Endothelial cell of umbilical vein (primary cell): ENCODE measurements around the gene HERPUD1. TPM values are rescaled to one million over a fixed set of nuclear protein-coding genes. Genes with fewer than 3 reads are reported as not detected.

Source experiments
- BruUV-seq: library from RNA; stranded (reverse); fragments of 400-500 nt; replicated peaks from 2 replicates; lab custom pipeline; 2021; lab: Mats Ljungman, UMichigan
- CTCF ChIA-PET: fragments of 300-600, 350-600 bp; sonication (Branson Sonifier 250); formaldehyde crosslinking; loops from one replicate; lab custom pipeline; 2021; ENCODE audit warnings: antibody characterized with exemption, inconsistent platforms; lab: Charles Lee
- POLR2A ChIA-PET: fragments of 300-600, 350-600 bp; sonication (Branson Sonifier 250); formaldehyde crosslinking; loops from one replicate; lab custom pipeline; 2021; ENCODE audit warnings: antibody characterized with exemption, inconsistent platforms; lab: Charles Lee
- DNase-seq: peaks from one replicate; pipeline ENCODE4 v3.0.0-alpha.2; 2011; ENCODE audit warnings: low read depth, low spot score
- FAIRE-seq: peaks from 2 replicates; lab custom pipeline; 2011; peaks lifted over from hg19 to GRCh38; lab: Jason Lieb, UNC
- H2AFZ ChIP-seq: 2 replicates; pipeline ENCODE4 v1.6.0; 2012; ENCODE audit warnings: low read depth, low read length, control low read depth, inconsistent platforms
- H3K27ac ChIP-seq: 2 replicates; pipeline ENCODE4 v1.5.1; 2011; ENCODE audit warnings: low read depth, mild to moderate bottlenecking, control low read depth, low read length, moderate library complexity; ENCODE audit not compliant: insufficient read depth
- H3K27me3 ChIP-seq, 2 experiments: 2 replicates each; pipeline versions ENCODE4 v1.6.0 to v1.6.1; 2011; ENCODE audit warnings: low read length in 2 of 2, mixed read lengths in 1 of 2; ENCODE audit not compliant: control insufficient read depth in 2 of 2, insufficient read depth in 2 of 2
- H3K36me3 ChIP-seq, 2 experiments: 2 replicates in 1 of 2; 3 replicates in 1 of 2; pipeline ENCODE4 v1.5.1; 2011; ENCODE audit warnings: low read length in 2 of 2, mild to moderate bottlenecking in 1 of 2, moderate library complexity in 1 of 2; ENCODE audit not compliant: control insufficient read depth in 2 of 2, insufficient read depth in 2 of 2; ENCODE audit errors: extremely low read depth in 1 of 2
- H3K4me1 ChIP-seq: 3 replicates; pipeline ENCODE4 v1.5.1; 2011; ENCODE audit warnings: mild to moderate bottlenecking, low read length; ENCODE audit not compliant: control insufficient read depth, insufficient read depth; ENCODE audit errors: extremely low read depth
- H3K4me2 ChIP-seq: 2 replicates; pipeline ENCODE4 v1.6.1; 2011; ENCODE audit warnings: low read length, control low read depth, mixed read lengths; ENCODE audit not compliant: insufficient read depth
- H3K4me3 ChIP-seq, 3 experiments: fragments of 200-600 bp in 1 of 3; sonication (generic), shearing (Covaris generic) in 1 of 3; replicated peaks in 1 of 3; 2 replicates each; pipeline ENCODE4 v1.5.1; 2011 to 2016; ENCODE audit warnings: control low read depth in 3 of 3, low read length in 3 of 3, mild to moderate bottlenecking in 2 of 3, inconsistent platforms in 1 of 3, low read depth in 1 of 3, moderate library complexity in 1 of 3; ENCODE audit not compliant: insufficient read depth in 1 of 3
- H3K79me2 ChIP-seq: 2 replicates; pipeline ENCODE4 v1.6.0; 2012; ENCODE audit warnings: low read length, inconsistent platforms; ENCODE audit not compliant: control insufficient read depth, insufficient read depth
- H3K9ac ChIP-seq: replicated peaks from 2 replicates; pipeline ENCODE3; 2011; ENCODE audit warnings: low read length, control low read depth; ENCODE audit not compliant: insufficient read depth; ENCODE audit errors: extremely low read depth
- H3K9me1 ChIP-seq: replicated peaks from 3 replicates; pipeline ENCODE4 v1.6.0; 2011; ENCODE audit warnings: mild to moderate bottlenecking, low read length; ENCODE audit not compliant: control insufficient read depth, insufficient read depth; ENCODE audit errors: extremely low read depth
- H3K9me3 ChIP-seq: replicated peaks from 2 replicates; pipeline ENCODE4 v1.5.1; 2012; ENCODE audit warnings: low read length, inconsistent platforms; ENCODE audit not compliant: control insufficient read depth, insufficient read depth
- H4K20me1 ChIP-seq: replicated peaks from 2 replicates; pipeline ENCODE3; 2011; ENCODE audit warnings: mild to moderate bottlenecking, low read length; ENCODE audit not compliant: control insufficient read depth, insufficient read depth; ENCODE audit errors: extremely low read depth
- EZH2 ChIP-seq: IDR thresholded peaks from 2 replicates; pipeline ENCODE4 v1.6.1; 2012; ENCODE audit warnings: borderline replicate concordance, low read depth, mild to moderate bottlenecking, moderate library complexity, low read length, inconsistent platforms; ENCODE audit not compliant: severe bottlenecking
- FOS ChIP-seq: IDR thresholded peaks from 2 replicates; pipeline ENCODE4 v1.6.1; 2011; ENCODE audit warnings: mild to moderate bottlenecking, low read length, moderate library complexity, borderline replicate concordance; ENCODE audit not compliant: insufficient read depth
- GATA2 ChIP-seq: IDR thresholded peaks from 2 replicates; pipeline ENCODE4 v1.7.0; 2011; ENCODE audit warnings: low read depth, mild to moderate bottlenecking, moderate library complexity, mixed read lengths, low read length; ENCODE audit not compliant: insufficient read length, insufficient read depth
- JUN ChIP-seq: IDR thresholded peaks from 2 replicates; pipeline ENCODE4 v1.6.1; 2011; ENCODE audit warnings: borderline replicate concordance, low read depth; ENCODE audit not compliant: insufficient read length, insufficient read depth
- MYC ChIP-seq: IDR thresholded peaks from one replicate; pipeline ENCODE4 v1.6.1; 2011; ENCODE audit warnings: mild to moderate bottlenecking, low read depth, low read length
- POLR2A ChIP-seq: IDR thresholded peaks from 2 replicates; pipeline ENCODE4 v1.6.1; 2012; ENCODE audit warnings: low read depth, mild to moderate bottlenecking, control low read depth, low read length
- POLR2AphosphoS5 ChIP-seq: IDR thresholded peaks from 2 replicates; pipeline ENCODE4 v1.6.1; 2012; ENCODE audit warnings: low read depth, mild to moderate bottlenecking, control low read depth, low read length, moderate library complexity; ENCODE audit not compliant: insufficient read depth
- dilution Hi-C: fragments of 300-500 bp; cut with MboI; formaldehyde crosslinking; loops from one replicate; pipeline ENCODE4 v1.15.0; 2019; ENCODE audit warnings: low sequenced_read_pairs; ENCODE audit not compliant: extremely low pct_ligation_motif_present
- intact Hi-C: fragments of 100-400 bp; cut with micrococcal nuclease; formaldehyde crosslinking; loops from one replicate; pipeline ENCODE4 v1.10.0; 2022
- polyA plus RNA-seq, 4 experiments: library from polyadenylated mRNA; depleted of rRNA in 3 of 4; stranded (reverse) in 3 of 4; unstranded in 1 of 4; fragments of >200 nt; gene quantifications; 2 replicates each; pipeline versions ENCODE4 v1.2.1 to v1.2.3, GENCODE V29; 2011 to 2012; ENCODE audit warnings: missing spikeins in 1 of 4
- total RNA-seq: library from RNA; stranded (reverse); gene quantifications from 2 replicates; pipeline ENCODE4 v1.2.3, GENCODE V29; 2021
- TF ChIP-seq, protein P1 (sequence below), 2 donors: IDR thresholded peaks; 1 replicate in 1 of 2; 2 replicates in 1 of 2; pipeline ENCODE4 v1.5.1; 2011; ENCODE audit warnings: low read length in 2 of 2, mild to moderate bottlenecking in 2 of 2, moderate library complexity in 2 of 2, control low read depth in 1 of 2, inconsistent platforms in 1 of 2, low read depth in 1 of 2; ENCODE audit not compliant: insufficient read depth in 1 of 2; ENCODE audit errors: extremely low read depth in 1 of 2
- TF ChIP-seq, protein P2 (sequence below): IDR thresholded peaks from 2 replicates; pipeline ENCODE4 v1.6.1; 2011; ENCODE audit not compliant: insufficient read depth, insufficient read length

Gene HERPUD1
- total and polyA plus RNA-seq, 2 donors (not counting 3 experiments of a cell fraction or from before 2014, with no cell fraction given), result 107 to 109 TPM

DNA sequence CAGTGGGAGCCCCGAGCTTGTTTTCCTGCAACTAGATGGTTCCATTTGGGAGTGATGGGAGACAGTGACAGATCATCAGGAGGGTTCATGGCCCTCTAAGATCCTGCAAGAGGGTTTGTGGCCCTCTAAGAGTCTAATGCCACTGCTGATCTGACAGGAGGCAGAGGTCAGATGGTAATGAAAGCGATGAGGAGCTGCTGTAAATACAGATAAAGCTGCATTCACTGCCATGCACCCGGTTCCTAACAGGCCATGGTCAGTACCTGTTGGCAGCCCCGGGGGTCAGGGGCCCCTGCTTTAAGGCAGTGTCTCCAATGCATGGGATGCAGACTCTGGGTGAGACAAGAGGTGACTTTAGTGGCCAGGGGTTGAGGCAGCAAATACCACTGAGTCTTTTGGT lies 36.1 kb upstream of the HERPUD1 start:
- TF ChIP-seq POLR2A (no peak), POLR2AphosphoS5 (no peak), EZH2 (no peak), GATA2 (no peak), MYC (no peak), JUN (no peak), FOS (no peak)
- TF ChIP-seq, protein P1, sequence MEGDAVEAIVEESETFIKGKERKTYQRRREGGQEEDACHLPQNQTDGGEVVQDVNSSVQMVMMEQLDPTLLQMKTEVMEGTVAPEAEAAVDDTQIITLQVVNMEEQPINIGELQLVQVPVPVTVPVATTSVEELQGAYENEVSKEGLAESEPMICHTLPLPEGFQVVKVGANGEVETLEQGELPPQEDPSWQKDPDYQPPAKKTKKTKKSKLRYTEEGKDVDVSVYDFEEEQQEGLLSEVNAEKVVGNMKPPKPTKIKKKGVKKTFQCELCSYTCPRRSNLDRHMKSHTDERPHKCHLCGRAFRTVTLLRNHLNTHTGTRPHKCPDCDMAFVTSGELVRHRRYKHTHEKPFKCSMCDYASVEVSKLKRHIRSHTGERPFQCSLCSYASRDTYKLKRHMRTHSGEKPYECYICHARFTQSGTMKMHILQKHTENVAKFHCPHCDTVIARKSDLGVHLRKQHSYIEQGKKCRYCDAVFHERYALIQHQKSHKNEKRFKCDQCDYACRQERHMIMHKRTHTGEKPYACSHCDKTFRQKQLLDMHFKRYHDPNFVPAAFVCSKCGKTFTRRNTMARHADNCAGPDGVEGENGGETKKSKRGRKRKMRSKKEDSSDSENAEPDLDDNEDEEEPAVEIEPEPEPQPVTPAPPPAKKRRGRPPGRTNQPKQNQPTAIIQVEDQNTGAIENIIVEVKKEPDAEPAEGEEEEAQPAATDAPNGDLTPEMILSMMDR (IDR thresholded peaks at IDR 0.05; ENCODE audit: extremely low read depth in 1 of 2, insufficient read depth in 1 of 2, low read depth in 1 of 2, low read length in 2 of 2), result no peak
- TF ChIP-seq, protein P2, sequence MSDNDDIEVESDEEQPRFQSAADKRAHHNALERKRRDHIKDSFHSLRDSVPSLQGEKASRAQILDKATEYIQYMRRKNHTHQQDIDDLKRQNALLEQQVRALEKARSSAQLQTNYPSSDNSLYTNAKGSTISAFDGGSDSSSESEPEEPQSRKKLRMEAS, result no peak

More for the DNA sequence above, 36.1 kb upstream of the HERPUD1 start:
- Histone ChIP-seq H3K9me3 (no peaks in the 10 kb centered on the region), H3K9ac (no peak overlapping the region), H2AFZ (no peak overlapping the region), H3K36me3 (no peaks in the 10 kb centered on the region), H3K4me2 (no peak overlapping the region), H3K27ac (no peak overlapping the region), H3K4me3 (no peak overlapping the region), H3K9me1 (no peaks in the 10 kb centered on the region), H3K4me1 (no peaks in the 10 kb centered on the region), H3K27me3 (no peaks in the 10 kb centered on the region), H4K20me1 (no peaks in the 10 kb centered on the region), H3K79me2 (no peaks in the 10 kb centered on the region)
- intact Hi-C loops, result no loop called here
- FAIRE-seq (no peak), DNase-seq (no peak)
- CTCF ChIA-PET, result no interaction called here
- no TSS peak for BruUV-seq
- dilution Hi-C loops, result no loop called here
- POLR2A ChIA-PET, result no interaction called here
